ENCODE results near the gene PTPRG. TPM values are rescaled to one million over a fixed set of nuclear protein-coding genes. Genes with fewer than 3 reads are reported as not detected.

PTPRG gene
- total RNA-seq, 6 experiments from 2014 or later, result 11.7 to 27.8 (median 14.7) TPM

- Histone ChIP-seq H3K27ac (no peak overlapping the region), H3K27me3 (no peaks in the 10 kb centered on the region), H3K36me3 (no peaks in the 10 kb centered on the region), H3K4me3 (no peak overlapping the region), H3K9me3 (no peaks in the 10 kb centered on the region), H3K4me1 (no peaks in the 10 kb centered on the region)
- TF ChIP-seq, protein P1, sequence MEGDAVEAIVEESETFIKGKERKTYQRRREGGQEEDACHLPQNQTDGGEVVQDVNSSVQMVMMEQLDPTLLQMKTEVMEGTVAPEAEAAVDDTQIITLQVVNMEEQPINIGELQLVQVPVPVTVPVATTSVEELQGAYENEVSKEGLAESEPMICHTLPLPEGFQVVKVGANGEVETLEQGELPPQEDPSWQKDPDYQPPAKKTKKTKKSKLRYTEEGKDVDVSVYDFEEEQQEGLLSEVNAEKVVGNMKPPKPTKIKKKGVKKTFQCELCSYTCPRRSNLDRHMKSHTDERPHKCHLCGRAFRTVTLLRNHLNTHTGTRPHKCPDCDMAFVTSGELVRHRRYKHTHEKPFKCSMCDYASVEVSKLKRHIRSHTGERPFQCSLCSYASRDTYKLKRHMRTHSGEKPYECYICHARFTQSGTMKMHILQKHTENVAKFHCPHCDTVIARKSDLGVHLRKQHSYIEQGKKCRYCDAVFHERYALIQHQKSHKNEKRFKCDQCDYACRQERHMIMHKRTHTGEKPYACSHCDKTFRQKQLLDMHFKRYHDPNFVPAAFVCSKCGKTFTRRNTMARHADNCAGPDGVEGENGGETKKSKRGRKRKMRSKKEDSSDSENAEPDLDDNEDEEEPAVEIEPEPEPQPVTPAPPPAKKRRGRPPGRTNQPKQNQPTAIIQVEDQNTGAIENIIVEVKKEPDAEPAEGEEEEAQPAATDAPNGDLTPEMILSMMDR (IDR thresholded peaks at IDR 0.05), result no peak
- no peak for TF ChIP-seq POLR2A (IDR thresholded peaks at IDR 0.05)
- intact Hi-C loops (cut with DNase I), result no loop called here
- 77% methylated on average over 3 of the region's 3 CpGs for WGBS (ENCODE audit: insufficient coverage, low coverage, low lambda C conversion rate, missing lambda C conversion rate)
- ATAC-seq, result no peak
- no peak for DNase-seq
Measured at GRCh38 chr3:61595826-61596225, 34.5 kb downstream of the PTPRG start.

- Histone ChIP-seq H3K9me3 (no peaks in the 10 kb centered on the region), H3K36me3 (no peaks in the 10 kb centered on the region), H3K27ac (no peak overlapping the region), H3K4me3 (no peak overlapping the region), H3K27me3 (no peaks in the 10 kb centered on the region), H3K4me1 (no peaks in the 10 kb centered on the region)
- intact Hi-C loops (cut with DNase I), result no loop called here
- no peak for DNase-seq
- WGBS (ENCODE audit: insufficient coverage, low coverage, low lambda C conversion rate, missing lambda C conversion rate), result 82% methylated on average over 7 of the region's 7 CpGs
- ATAC-seq, result no peak
- TF ChIP-seq POLR2A (IDR thresholded peaks at IDR 0.05), result no peak
- TF ChIP-seq, protein P1 (IDR thresholded peaks at IDR 0.05), result no peak
Measured at GRCh38 chr3:61597906-61598305, 36.5 kb downstream of the PTPRG start.

DNA sequence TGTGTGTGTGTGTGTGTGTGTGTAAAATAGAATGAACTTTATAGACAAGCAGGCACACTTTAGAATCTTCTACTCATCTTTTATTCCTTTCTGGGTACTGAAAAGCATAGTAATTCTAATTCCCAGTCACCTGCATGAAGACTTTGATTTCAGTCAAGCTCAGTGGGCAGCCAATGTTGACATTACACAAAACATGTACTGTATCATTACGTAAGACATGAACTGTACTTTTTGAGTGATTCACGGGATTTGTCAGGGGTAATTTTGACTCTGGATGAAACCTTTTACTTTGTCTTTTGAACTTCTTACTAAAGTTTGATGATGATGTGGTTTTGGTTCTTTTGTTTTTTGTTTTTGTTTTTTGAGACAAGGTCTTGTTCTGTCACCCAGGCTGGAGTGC lies 38.8 kb downstream of the PTPRG start:
- intact Hi-C loops (cut with DNase I), result no loop called here
- no peak overlapping the region for H3K27ac ChIP-seq
- no peaks in the 10 kb centered on the region for H3K4me1 ChIP-seq
- no peak overlapping the region for H3K4me3 ChIP-seq
- no peaks in the 10 kb centered on the region for H3K27me3 ChIP-seq
- no peaks in the 10 kb centered on the region for H3K9me3 ChIP-seq
- ATAC-seq, result no peak
- 30% methylated on average over 2 of the region's 2 CpGs for WGBS (ENCODE audit: insufficient coverage, low coverage, low lambda C conversion rate, missing lambda C conversion rate)
- TF ChIP-seq POLR2A (IDR thresholded peaks at IDR 0.05), result no peak
- TF ChIP-seq, protein P1 (IDR thresholded peaks at IDR 0.05), result no peak
- no peaks in the 10 kb centered on the region for H3K36me3 ChIP-seq
- DNase-seq, result no peak

- Histone ChIP-seq H3K4me1 (no peaks in the 10 kb centered on the region), H3K36me3 (no peaks in the 10 kb centered on the region), H3K27me3 (no peaks in the 10 kb centered on the region), H3K4me3 (no peak overlapping the region), H3K9me3 (no peaks in the 10 kb centered on the region), H3K27ac (no peak overlapping the region)
- TF ChIP-seq, protein P1 (IDR thresholded peaks at IDR 0.05), result no peak
- no peak for TF ChIP-seq POLR2A (IDR thresholded peaks at IDR 0.05)
- intact Hi-C loops (cut with DNase I), result no loop called here
- ATAC-seq (peak in 3 of 4 donors; percentile 48 to 84 (median 67)), DNase-seq (no peak)
- WGBS (ENCODE audit: insufficient coverage, low coverage, low lambda C conversion rate, missing lambda C conversion rate), result 34% methylated on average over 3 of the region's 4 CpGs
Measured at GRCh38 chr3:61601831-61602230, 40.5 kb downstream of the PTPRG start.

GRCh38 chr3:61602466-61602865 lies 41.1 kb downstream of the PTPRG start:
- TF ChIP-seq POLR2A (IDR thresholded peaks at IDR 0.05), result no peak
- TF ChIP-seq, protein P1 (IDR thresholded peaks at IDR 0.05), result no peak
- DNase-seq (no peak), ATAC-seq (no peak)
- H3K9me3 ChIP-seq, result no peaks in the 10 kb centered on the region
- intact Hi-C loops (cut with DNase I), result no loop called here
- no peaks in the 10 kb centered on the region for H3K36me3 ChIP-seq
- no peak overlapping the region for H3K27ac ChIP-seq
- H3K4me3 ChIP-seq, result no peak overlapping the region
- H3K4me1 ChIP-seq, result peaks cover 0 to 2% (median 0%) of the 10 kb centered on the region in 4 donors
- no peaks in the 10 kb centered on the region for H3K27me3 ChIP-seq
- WGBS (ENCODE audit: insufficient coverage, low coverage, low lambda C conversion rate, missing lambda C conversion rate), result 62% methylated on average over 2 of the region's 3 CpGs

Measured in right lobe of liver (tissue), 6 donors.